Progenitor cell of endocrine pancreas (in vitro differentiated cells): ENCODE measurements around the gene ZNF771. TPM values are rescaled to one million over a fixed set of nuclear protein-coding genes. Genes with fewer than 3 reads are reported as not detected.

Experiments
- DNase-seq: peaks from one replicate; pipeline ENCODE4 v3.0.0; 2021; ENCODE audit warnings: low spot score; ENCODE audit not compliant: unreplicated experiment
- H3K27ac Mint-ChIP-seq: 2 replicates; pipeline ENCODE4 v1.8.0; 2021; ENCODE audit warnings: mild to moderate bottlenecking, moderate library complexity, mixed read lengths
- H3K27me3 Mint-ChIP-seq: 2 replicates; pipeline ENCODE4 v1.8.0; 2021; ENCODE audit warnings: mixed read lengths
- H3K36me3 Mint-ChIP-seq: 2 replicates; pipeline ENCODE4 v1.8.0; 2022; ENCODE audit warnings: mixed read lengths; ENCODE audit not compliant: insufficient read depth
- H3K4me1 Mint-ChIP-seq: 2 replicates; pipeline ENCODE4 v1.8.0; 2021; ENCODE audit warnings: low read depth, mixed read lengths
- H3K4me3 Mint-ChIP-seq: 2 replicates; pipeline ENCODE4 v1.8.0; 2021; ENCODE audit warnings: low read depth, mild to moderate bottlenecking, moderate library complexity, mixed read lengths
- H3K9me3 Mint-ChIP-seq: 2 replicates; pipeline ENCODE4 v1.8.0; 2021; ENCODE audit warnings: low read depth, mixed read lengths
- total RNA-seq: library from RNA; stranded (reverse); gene quantifications from 2 replicates; pipeline ENCODE4 v1.2.1, GENCODE V29; 2021
- TF ChIP-seq, protein P1 (sequence below): fragments of 200-600 bp; sonication (generic); IDR thresholded peaks from one replicate; pipeline ENCODE4 v1.5.0; 2021; ENCODE audit warnings: antibody characterized with exemption, mild to moderate bottlenecking; ENCODE audit not compliant: unreplicated experiment

ZNF771 gene
- total RNA-seq, 1 donor from 2014 or later: 13.7 TPM

DNA sequence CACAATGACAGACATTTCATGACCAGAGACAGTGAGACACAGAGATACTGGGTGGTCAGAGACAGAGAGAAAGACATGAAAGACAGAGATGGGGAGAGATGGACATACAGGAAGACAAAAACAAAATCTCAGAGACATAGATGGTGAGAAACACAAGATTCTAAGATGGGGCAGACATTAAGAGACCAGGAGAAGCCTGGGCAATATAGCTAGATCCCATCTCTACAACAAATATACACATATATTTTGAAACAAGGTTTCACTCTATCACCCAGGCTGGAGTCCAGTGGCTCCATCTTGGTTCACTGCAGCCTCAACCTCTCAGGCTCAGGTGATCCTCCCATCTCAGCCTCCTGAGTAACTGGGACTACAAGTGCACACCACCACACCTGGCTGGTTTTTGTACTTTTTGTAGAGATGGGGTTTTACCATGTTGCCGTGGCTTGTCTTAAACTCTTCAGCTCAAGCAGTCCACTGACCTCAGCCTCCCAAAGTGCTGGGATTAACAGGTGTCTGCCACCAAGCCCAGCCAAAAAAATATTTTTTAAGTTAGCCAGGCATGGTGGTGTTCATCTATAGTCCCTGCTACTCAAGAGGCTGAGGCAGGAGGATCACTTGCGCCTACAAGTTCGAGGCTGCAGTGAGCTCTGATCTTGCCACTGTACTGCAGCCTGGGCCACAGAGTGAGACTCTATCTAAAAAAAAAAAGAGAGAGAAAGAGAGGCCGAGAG is 27.2 kb upstream of the ZNF771 start:
- TF ChIP-seq, protein P1, sequence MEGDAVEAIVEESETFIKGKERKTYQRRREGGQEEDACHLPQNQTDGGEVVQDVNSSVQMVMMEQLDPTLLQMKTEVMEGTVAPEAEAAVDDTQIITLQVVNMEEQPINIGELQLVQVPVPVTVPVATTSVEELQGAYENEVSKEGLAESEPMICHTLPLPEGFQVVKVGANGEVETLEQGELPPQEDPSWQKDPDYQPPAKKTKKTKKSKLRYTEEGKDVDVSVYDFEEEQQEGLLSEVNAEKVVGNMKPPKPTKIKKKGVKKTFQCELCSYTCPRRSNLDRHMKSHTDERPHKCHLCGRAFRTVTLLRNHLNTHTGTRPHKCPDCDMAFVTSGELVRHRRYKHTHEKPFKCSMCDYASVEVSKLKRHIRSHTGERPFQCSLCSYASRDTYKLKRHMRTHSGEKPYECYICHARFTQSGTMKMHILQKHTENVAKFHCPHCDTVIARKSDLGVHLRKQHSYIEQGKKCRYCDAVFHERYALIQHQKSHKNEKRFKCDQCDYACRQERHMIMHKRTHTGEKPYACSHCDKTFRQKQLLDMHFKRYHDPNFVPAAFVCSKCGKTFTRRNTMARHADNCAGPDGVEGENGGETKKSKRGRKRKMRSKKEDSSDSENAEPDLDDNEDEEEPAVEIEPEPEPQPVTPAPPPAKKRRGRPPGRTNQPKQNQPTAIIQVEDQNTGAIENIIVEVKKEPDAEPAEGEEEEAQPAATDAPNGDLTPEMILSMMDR: no peak
- Mint-ChIP-seq H3K9me3 (no peaks in the 10 kb centered on the region), H3K36me3 (peaks cover 2% of the 10 kb centered on the region), H3K4me1 (peaks cover 11% of the 10 kb centered on the region), H3K4me3 (peak overlapping the region; percentile 93), H3K27ac (peak overlapping the region; percentile 99), H3K27me3 (no peaks in the 10 kb centered on the region)
- no peak for DNase-seq

DNA sequence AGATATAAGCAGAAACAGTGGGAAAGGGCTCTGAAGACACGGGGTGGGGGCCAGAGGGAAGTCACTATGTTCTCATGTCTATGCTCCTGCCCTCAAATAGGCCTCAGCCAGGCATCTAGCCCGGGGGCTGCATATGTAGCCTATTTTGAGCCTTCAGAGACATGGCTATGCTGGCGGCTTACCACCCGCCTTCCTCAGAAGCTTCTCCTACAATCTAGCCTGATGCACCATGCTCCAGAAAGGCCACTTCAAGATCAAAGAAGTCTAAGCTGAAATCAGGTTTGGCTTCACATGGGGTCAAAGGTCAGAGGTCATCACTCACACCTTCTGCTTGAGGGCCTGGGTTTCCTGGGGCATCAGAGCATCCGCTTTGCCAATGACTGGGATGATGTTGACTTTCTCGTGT is 26.6 kb upstream of the ZNF771 start:
- Mint-ChIP-seq H3K36me3 (peaks cover 2% of the 10 kb centered on the region), H3K9me3 (no peaks in the 10 kb centered on the region), H3K27me3 (no peaks in the 10 kb centered on the region), H3K4me3 (no peak overlapping the region), H3K27ac (no peak overlapping the region), H3K4me1 (peaks cover 11% of the 10 kb centered on the region)
- DNase-seq: no peak
- TF ChIP-seq, protein P1: no peak

DNA sequence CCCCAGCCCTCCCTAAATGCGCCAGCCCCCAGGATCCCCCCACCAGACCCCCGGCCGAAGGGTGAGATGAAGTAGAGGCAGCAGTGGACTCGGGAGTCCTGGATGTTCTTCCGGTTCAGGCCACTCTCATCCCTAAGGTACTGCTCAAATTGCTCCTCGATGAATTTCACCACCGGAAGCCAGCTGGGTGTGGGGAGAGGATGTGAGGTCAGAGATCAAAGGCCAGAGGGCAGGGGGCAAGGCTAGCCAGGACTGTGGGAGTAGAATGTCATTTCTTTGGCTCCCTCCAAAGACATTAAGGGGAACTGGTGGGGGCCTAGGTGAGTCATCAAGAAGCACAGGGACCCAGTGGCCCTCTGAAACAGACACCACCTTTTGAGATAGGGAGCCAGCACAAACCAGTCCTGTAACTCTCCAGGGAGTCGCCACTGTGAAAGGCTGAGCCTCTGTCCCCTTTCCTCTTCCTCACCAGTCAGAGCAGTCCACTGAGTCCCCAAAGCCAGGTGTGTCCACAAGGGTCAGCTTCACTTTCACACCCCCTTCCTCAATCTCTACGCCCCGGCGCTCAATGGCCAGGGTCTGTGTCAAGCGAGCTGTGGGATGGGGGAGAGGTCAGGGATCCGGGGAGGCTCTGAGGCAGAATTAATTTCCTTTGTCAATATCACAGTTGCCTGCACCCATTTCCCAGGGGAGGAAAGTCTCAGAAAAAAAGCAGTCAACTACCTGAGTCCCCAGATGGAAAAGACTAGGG is 25.9 kb upstream of the ZNF771 start:
- Mint-ChIP-seq H3K36me3 (peaks cover 2% of the 10 kb centered on the region), H3K27me3 (no peaks in the 10 kb centered on the region), H3K4me1 (peaks cover 11% of the 10 kb centered on the region), H3K27ac (peak overlapping the region; percentile 59), H3K9me3 (no peaks in the 10 kb centered on the region), H3K4me3 (no peak overlapping the region)
- TF ChIP-seq, protein P1: no peak
- DNase-seq: no peak

DNA sequence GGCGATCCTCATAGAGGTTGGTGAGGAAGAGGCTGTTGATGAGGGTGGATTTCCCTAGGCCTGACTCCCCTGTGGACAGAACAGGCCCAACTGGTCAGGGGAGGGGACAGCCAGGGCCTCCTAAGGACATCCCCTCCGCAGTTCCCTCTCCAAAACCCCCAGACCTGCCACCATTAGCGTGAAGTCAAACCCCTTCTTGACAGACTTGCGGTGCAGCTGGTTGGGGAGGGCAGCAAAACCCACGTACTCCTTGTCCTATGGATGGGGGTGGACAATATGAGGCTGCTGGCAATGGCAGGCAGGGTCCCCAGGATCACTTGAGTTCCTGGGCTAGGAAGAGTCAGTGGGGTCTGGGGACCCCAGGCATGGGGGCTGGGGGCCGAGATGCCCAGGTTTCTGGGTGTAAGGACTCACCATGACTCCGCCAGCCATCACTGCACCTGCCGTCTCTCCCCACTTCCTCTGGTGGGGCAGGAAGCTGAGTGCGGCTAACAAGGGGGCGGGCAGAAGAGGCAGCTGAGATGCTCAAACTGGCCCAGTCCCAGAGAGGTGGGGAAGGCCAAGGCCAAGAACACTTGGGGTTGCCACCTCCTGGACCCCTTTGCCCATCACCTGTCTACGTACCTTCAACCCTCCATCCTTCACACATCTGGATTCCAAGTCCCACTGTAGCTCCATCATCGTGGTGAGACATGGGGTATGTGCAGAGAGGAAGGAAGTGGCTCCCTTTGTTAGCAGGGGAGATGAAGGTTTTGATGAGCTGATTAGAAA is 25.1 kb upstream of the ZNF771 start, which contains the start of gene SEPTIN1:
TSS of gene SEPTIN1 (minus strand) at position 451 of the 771 bp plus-strand sequence. CDS start at position 432, 19 bp downstream.
- Mint-ChIP-seq H3K4me1 (peaks cover 7% of the 10 kb centered on the region), H3K9me3 (no peaks in the 10 kb centered on the region), H3K27me3 (no peaks in the 10 kb centered on the region), H3K36me3 (peaks cover 2% of the 10 kb centered on the region), H3K27ac (peak within 1 kb of the TSS; percentile 59), H3K4me3 (no peak within 1 kb of the TSS)
- TF ChIP-seq, protein P1: no peak
- no peak for DNase-seq

DNA sequence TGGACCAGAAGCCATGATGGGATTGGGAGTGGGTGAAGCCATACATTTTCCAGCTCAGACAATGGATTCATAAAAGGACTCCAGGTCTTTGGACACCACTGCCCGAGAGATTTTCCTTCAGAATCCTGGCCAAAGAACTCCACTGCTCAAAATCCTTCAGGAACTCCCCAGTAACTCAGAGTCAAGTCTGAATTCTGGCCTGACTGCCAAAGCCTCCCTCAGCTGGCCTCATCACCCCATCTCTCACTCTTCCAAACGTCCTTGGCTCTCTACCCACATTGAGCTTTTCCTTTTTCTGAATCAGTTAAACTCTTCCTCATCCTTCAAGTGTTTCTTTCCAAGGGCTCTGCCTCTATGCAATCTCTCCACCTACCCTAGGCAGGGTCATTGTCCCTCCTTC is 23.9 kb upstream of the ZNF771 start:
- peaks cover 6% of the 10 kb centered on the region for H3K4me1 Mint-ChIP-seq
- peaks cover 2% of the 10 kb centered on the region for H3K36me3 Mint-ChIP-seq
- DNase-seq: no peak
- TF ChIP-seq, protein P1: no peak
- H3K4me3 Mint-ChIP-seq: no peak overlapping the region
- no peaks in the 10 kb centered on the region for H3K27me3 Mint-ChIP-seq
- H3K9me3 Mint-ChIP-seq: no peaks in the 10 kb centered on the region
- no peak overlapping the region for H3K27ac Mint-ChIP-seq
